Muscle layer of duodenum (tissue), 2 donors: ENCODE results near the gene AMOT.

ENCODE experiments used
- H3K27ac ChIP-seq: one replicate; pipeline ENCODE4 v1.7.0; 2013; ENCODE audit warnings: mild to moderate bottlenecking, low read length
- H3K27me3 ChIP-seq: one replicate; pipeline ENCODE4 v1.7.0; 2013; ENCODE audit warnings: low read depth, mild to moderate bottlenecking, control low read depth, low read length
- H3K36me3 ChIP-seq, 2 donors: one replicate each; pipeline ENCODE4 v1.7.0; 2013; ENCODE audit warnings: low read length in 2 of 2, control low read depth in 1 of 2, mild to moderate bottlenecking in 1 of 2; ENCODE audit not compliant: insufficient read depth in 2 of 2, control insufficient read depth in 1 of 2
- H3K4me1 ChIP-seq, 2 donors: one replicate each; pipeline ENCODE4 v1.7.0; 2013; ENCODE audit warnings: low read length in 2 of 2, mild to moderate bottlenecking in 2 of 2, control low read depth in 1 of 2, moderate library complexity in 1 of 2; ENCODE audit not compliant: insufficient read depth in 2 of 2, control insufficient read depth in 1 of 2
- H3K4me3 ChIP-seq, 2 donors: one replicate each; pipeline ENCODE4 v1.7.0; 2013; ENCODE audit warnings: low read length in 2 of 2, low read depth in 1 of 2, mild to moderate bottlenecking in 1 of 2
- H3K9me3 ChIP-seq, 2 donors: one replicate each; pipeline ENCODE4 v1.7.0; 2013; ENCODE audit warnings: low read length in 2 of 2, control low read depth in 1 of 2, mild to moderate bottlenecking in 1 of 2; ENCODE audit not compliant: control insufficient read depth in 1 of 2
- donor health status: healthy.

Gene AMOT

GRCh38 chrX:112840382-112841113 is at the start of gene AMOT:
Gene AMOT (minus strand): TSS chrX:112840831. CDS start chrX:112823126, 17,705 bp downstream.
- H3K36me3 ChIP-seq, result no peaks in the 10 kb centered on the region
- H3K4me3 ChIP-seq, result peak within 1 kb of the TSS; percentile 75 to 80
- H3K4me1 ChIP-seq, result peaks cover 0 to 2% of the 10 kb centered on the region in 2 donors
- H3K9me3 ChIP-seq, result no peaks in the 10 kb centered on the region
- H3K27ac ChIP-seq, result peak within 1 kb of the TSS; percentile 67
- no peaks in the 10 kb centered on the region for H3K27me3 ChIP-seq

GRCh38 chrX:112889400-112889799 is 48.8 kb upstream of the AMOT start:
- no peaks in the 10 kb centered on the region for H3K9me3 ChIP-seq
- H3K36me3 ChIP-seq, result no peaks in the 10 kb centered on the region
- no peaks in the 10 kb centered on the region for H3K27me3 ChIP-seq

GRCh38 chrX:112888916-112889315 is 48.3 kb upstream of the AMOT start:
- no peaks in the 10 kb centered on the region for H3K27me3 ChIP-seq
- H3K9me3 ChIP-seq, result no peaks in the 10 kb centered on the region
- H3K4me1 ChIP-seq, result no peaks in the 10 kb centered on the region
- no peak overlapping the region for H3K27ac ChIP-seq
- no peaks in the 10 kb centered on the region for H3K36me3 ChIP-seq
- H3K4me3 ChIP-seq, result no peak overlapping the region

More at GRCh38 chrX:112889400-112889799, 48.8 kb upstream of the AMOT start:
- Histone ChIP-seq H3K27ac (no peak overlapping the region), H3K4me3 (no peak overlapping the region), H3K4me1 (no peaks in the 10 kb centered on the region)

- Histone ChIP-seq H3K4me3 (no peak overlapping the region), H3K27me3 (no peaks in the 10 kb centered on the region), H3K36me3 (no peaks in the 10 kb centered on the region), H3K4me1 (no peaks in the 10 kb centered on the region), H3K9me3 (no peaks in the 10 kb centered on the region), H3K27ac (no peak overlapping the region)
These were observed 37.1 kb upstream of the AMOT start for GRCh38 chrX:112877771-112878173.

- no peaks in the 10 kb centered on the region for H3K9me3 ChIP-seq
- no peak overlapping the region for H3K27ac ChIP-seq
- no peaks in the 10 kb centered on the region for H3K27me3 ChIP-seq
- H3K4me3 ChIP-seq, result no peak overlapping the region
- H3K36me3 ChIP-seq, result no peaks in the 10 kb centered on the region
- no peaks in the 10 kb centered on the region for H3K4me1 ChIP-seq
These were observed 34.0 kb upstream of the AMOT start for GRCh38 chrX:112874614-112875013.

GRCh38 chrX:112874175-112874574 is 33.5 kb upstream of the AMOT start:
- Histone ChIP-seq H3K4me1 (no peaks in the 10 kb centered on the region), H3K36me3 (no peaks in the 10 kb centered on the region), H3K27ac (no peak overlapping the region), H3K27me3 (no peaks in the 10 kb centered on the region), H3K9me3 (no peaks in the 10 kb centered on the region), H3K4me3 (no peak overlapping the region)

GRCh38 chrX:112868586-112868985 is 28.0 kb upstream of the AMOT start:
- H3K27me3 ChIP-seq, result no peaks in the 10 kb centered on the region
- H3K4me3 ChIP-seq, result no peak overlapping the region
- no peak overlapping the region for H3K27ac ChIP-seq
- H3K4me1 ChIP-seq, result no peaks in the 10 kb centered on the region
- H3K36me3 ChIP-seq, result no peaks in the 10 kb centered on the region
- H3K9me3 ChIP-seq, result no peaks in the 10 kb centered on the region

GRCh38 chrX:112867570-112867969 is 26.9 kb upstream of the AMOT start:
- Histone ChIP-seq H3K27me3 (no peaks in the 10 kb centered on the region), H3K9me3 (no peaks in the 10 kb centered on the region)

GRCh38 chrX:112866175-112866574 is 25.5 kb upstream of the AMOT start:
- Histone ChIP-seq H3K4me3 (no peak overlapping the region), H3K27me3 (no peaks in the 10 kb centered on the region), H3K36me3 (no peaks in the 10 kb centered on the region), H3K4me1 (no peaks in the 10 kb centered on the region), H3K27ac (no peak overlapping the region), H3K9me3 (no peaks in the 10 kb centered on the region)

More at GRCh38 chrX:112867570-112867969, 26.9 kb upstream of the AMOT start:
- Histone ChIP-seq H3K36me3 (no peaks in the 10 kb centered on the region), H3K4me3 (no peak overlapping the region), H3K27ac (no peak overlapping the region), H3K4me1 (no peaks in the 10 kb centered on the region)

GRCh38 chrX:112865464-112866025 is 24.9 kb upstream of the AMOT start:
- Histone ChIP-seq H3K4me1 (no peaks in the 10 kb centered on the region), H3K4me3 (no peak overlapping the region), H3K9me3 (no peaks in the 10 kb centered on the region), H3K27me3 (no peaks in the 10 kb centered on the region), H3K36me3 (no peaks in the 10 kb centered on the region), H3K27ac (no peak overlapping the region)

GRCh38 chrX:112863850-112864249 is 23.2 kb upstream of the AMOT start:
- Histone ChIP-seq H3K4me3 (no peak overlapping the region), H3K9me3 (no peaks in the 10 kb centered on the region), H3K27me3 (no peaks in the 10 kb centered on the region), H3K27ac (no peak overlapping the region), H3K4me1 (no peaks in the 10 kb centered on the region), H3K36me3 (no peaks in the 10 kb centered on the region)

- Histone ChIP-seq H3K27ac (no peak overlapping the region), H3K9me3 (no peaks in the 10 kb centered on the region), H3K27me3 (no peaks in the 10 kb centered on the region), H3K4me3 (no peak overlapping the region), H3K36me3 (no peaks in the 10 kb centered on the region), H3K4me1 (no peaks in the 10 kb centered on the region)
These were observed 16.8 kb upstream of the AMOT start for GRCh38 chrX:112857478-112857878.
